ENCODE data around the gene TGM1.
"Not testable (repeated sequence)": the region's sequence is repeated elsewhere in the genome, so short reads cannot be mapped to it uniquely, and the experiment has no call there.

The TGM1 gene

GRCh38 chr14:24234095-24235005, 28.6 kb downstream of the TGM1 start:
- DNase-seq (ENCODE audit: low read depth), result no peak

- no peak for DNase-seq (ENCODE audit: low read depth)
These were observed 29.5 kb downstream of the TGM1 start for GRCh38 chr14:24233538-24233866.

GRCh38 chr14:24232645-24233537, 30.1 kb downstream of the TGM1 start, which contains the start of gene GMPR2:
GMPR2 (plus strand) TSS chr14:24232929; CDS start chr14:24233254, 325 bp downstream.
- DNase-seq (ENCODE audit: low read depth), result no peak

- DNase-seq (ENCODE audit: low read depth), result peak; percentile 75
These were observed 30.8 kb downstream of the TGM1 start, which contains the start of gene NEDD8 for GRCh38 chr14:24232121-24232644. NEDD8 (minus strand) TSS chr14:24232367; CDS start chr14:24232267, 100 bp downstream.

- DNase-seq (ENCODE audit: low read depth), result no peak
These were observed 31.5 kb downstream of the TGM1 start for GRCh38 chr14:24231263-24232120.

GRCh38 chr14:24228902-24229301, 34.1 kb downstream of the TGM1 start:
- no peak for DNase-seq (ENCODE audit: low read depth)

GRCh38 chr14:24226473-24226872, 36.5 kb downstream of the TGM1 start:
- no peak for DNase-seq (ENCODE audit: low read depth)

- DNase-seq (ENCODE audit: low read depth), result no peak
These were observed 38.3 kb downstream of the TGM1 start for GRCh38 chr14:24224618-24225071.

- not testable (repeated sequence) for DNase-seq (ENCODE audit: low read depth)
These were observed 40.0 kb downstream of the TGM1 start for GRCh38 chr14:24222987-24223386.

- DNase-seq (ENCODE audit: low read depth), result no peak
These were observed 43.5 kb downstream of the TGM1 start for GRCh38 chr14:24219521-24219920.

GRCh38 chr14:24219080-24219479, 43.9 kb downstream of the TGM1 start:
- no peak for DNase-seq (ENCODE audit: low read depth)

- not testable (repeated sequence) for DNase-seq (ENCODE audit: low read depth)
These were observed 46.1 kb downstream of the TGM1 start for GRCh38 chr14:24216876-24217275.

- no peak for DNase-seq (ENCODE audit: low read depth)
These were observed 46.7 kb downstream of the TGM1 start for GRCh38 chr14:24216345-24216699.

- DNase-seq (ENCODE audit: low read depth), result peak; percentile 67
These were observed 47.3 kb downstream of the TGM1 start, which contains the start of gene MDP1 for GRCh38 chr14:24215495-24216344. MDP1 (minus strand) TSS chr14:24216066; CDS start chr14:24215955, 111 bp downstream.

- no peak for DNase-seq (ENCODE audit: low read depth)
These were observed 48.9 kb downstream of the TGM1 start for GRCh38 chr14:24213866-24214662.

GRCh38 chr14:24212924-24213865, 49.8 kb downstream of the TGM1 start, which contains the start of gene CHMP4A:
CHMP4A (minus strand) TSS chr14:24213488; CDS start chr14:24213439, 49 bp downstream.
- DNase-seq (ENCODE audit: low read depth), result peak; percentile 93

- DNase-seq (ENCODE audit: low read depth), result no peak
These were observed 51.7 kb downstream of the TGM1 start for GRCh38 chr14:24211311-24211710.

GRCh38 chr14:24207625-24208024, 55.4 kb downstream of the TGM1 start:
- DNase-seq (ENCODE audit: low read depth), result no peak
